HL-60/S4 (cell line): ENCODE data around the gene MRM3.

ENCODE experiments used
- in situ Hi-C: fragments of 300-500 bp; cut with MboI; formaldehyde crosslinking; loops from 2 replicates; pipeline ENCODE4 v1.14.3; 2022; ENCODE audit warnings: low sequenced_read_pairs

Gene MRM3, protein sequence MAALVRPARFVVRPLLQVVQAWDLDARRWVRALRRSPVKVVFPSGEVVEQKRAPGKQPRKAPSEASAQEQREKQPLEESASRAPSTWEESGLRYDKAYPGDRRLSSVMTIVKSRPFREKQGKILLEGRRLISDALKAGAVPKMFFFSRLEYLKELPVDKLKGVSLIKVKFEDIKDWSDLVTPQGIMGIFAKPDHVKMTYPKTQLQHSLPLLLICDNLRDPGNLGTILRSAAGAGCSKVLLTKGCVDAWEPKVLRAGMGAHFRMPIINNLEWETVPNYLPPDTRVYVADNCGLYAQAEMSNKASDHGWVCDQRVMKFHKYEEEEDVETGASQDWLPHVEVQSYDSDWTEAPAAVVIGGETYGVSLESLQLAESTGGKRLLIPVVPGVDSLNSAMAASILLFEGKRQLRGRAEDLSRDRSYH

GRCh38 chr17:781805-782731, at the start of gene MRM3, which contains the start of gene GLOD4:
Gene MRM3, plus strand, starts transcription at chr17:782353. Its CDS starts 26 bp downstream, at chr17:782379.
Gene GLOD4, minus strand, starts transcription at chr17:782280. Its CDS starts 25 bp downstream, at chr17:782255.
- in situ Hi-C loops, result no loop called here

GRCh38 chr17:732902-733720, 49.0 kb upstream of the MRM3 start:
- in situ Hi-C loops, result loop anchor here (25.0 kb wide), 1 partner anchor 254 kb away; the partner anchor contains the start of genes NXN and TIMM22

GRCh38 chr17:733743-734142, 48.4 kb upstream of the MRM3 start:
- in situ Hi-C loops, result loop anchor here (25.0 kb wide), 1 partner anchor 254 kb away; the partner anchor contains the start of genes NXN and TIMM22

DNA sequence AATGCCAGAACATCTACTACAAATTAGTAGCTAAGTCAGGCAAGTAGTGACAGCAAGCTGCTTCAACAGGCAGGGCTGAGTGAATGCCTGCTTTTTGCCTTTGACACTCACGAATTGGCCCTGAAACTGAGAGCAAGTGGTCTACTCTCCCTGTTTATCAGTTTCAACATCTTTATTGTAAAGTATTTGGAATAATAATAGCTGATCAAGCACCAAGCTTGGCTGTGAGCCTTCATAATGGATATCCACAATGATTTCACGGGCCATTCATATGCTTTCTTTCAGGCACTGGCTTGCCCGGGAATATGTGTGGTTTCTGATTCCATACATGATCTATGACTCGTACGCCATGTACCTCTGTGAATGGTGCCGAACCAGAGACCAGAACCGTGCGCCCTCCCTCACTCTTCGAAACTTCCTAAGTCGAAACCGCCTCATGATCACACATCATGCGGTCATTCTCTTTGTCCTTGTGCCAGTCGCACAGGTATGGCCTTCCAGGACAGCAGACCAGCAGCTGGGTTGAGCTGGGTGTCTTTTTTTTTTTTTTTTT, 44.5 kb upstream of the MRM3 start:
- in situ Hi-C loops, result loop anchor here (25.0 kb wide), 1 partner anchor 250 kb away; the partner anchor contains the start of genes NXN and TIMM22

- in situ Hi-C loops, result loop anchor here (25.0 kb wide), 1 partner anchor 247 kb away; the partner anchor contains the start of genes NXN and TIMM22
These were observed 41.7 kb upstream of the MRM3 start for GRCh38 chr17:740240-741017.

DNA sequence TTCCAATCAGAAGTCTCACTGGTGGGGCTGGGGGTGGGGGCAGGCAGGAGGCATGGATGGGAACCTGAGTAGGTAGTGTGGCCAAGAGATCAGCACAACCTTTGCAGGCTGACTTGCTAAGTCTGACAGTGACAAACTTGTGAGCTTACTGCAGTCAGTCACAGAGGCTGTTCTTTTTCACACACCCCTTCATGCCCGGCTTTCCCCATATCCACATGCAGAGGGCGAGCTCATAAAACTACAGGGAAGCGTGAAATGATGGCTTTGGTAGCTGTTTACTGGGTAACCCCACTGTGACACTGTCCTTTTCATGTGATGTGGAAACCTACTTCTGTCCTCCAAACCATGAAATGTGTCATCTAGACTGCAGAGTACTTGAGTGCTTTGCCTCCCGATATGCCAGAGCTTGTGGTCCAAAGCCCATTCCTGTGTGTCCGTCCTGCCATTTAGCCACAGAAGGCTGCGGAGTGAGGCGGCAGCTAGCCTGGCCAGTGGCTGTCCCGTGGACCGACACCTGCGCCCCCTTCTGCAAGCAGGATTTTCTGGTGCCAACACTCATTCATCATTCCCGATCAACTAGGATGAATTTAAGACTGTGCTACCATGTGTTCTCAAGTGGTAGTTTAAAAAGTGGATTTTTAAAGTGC, 39.9 kb upstream of the MRM3 start:
- in situ Hi-C loops, result loop anchor here (25.0 kb wide), 1 partner anchor 245 kb away; the partner anchor contains the start of genes NXN and TIMM22

DNA sequence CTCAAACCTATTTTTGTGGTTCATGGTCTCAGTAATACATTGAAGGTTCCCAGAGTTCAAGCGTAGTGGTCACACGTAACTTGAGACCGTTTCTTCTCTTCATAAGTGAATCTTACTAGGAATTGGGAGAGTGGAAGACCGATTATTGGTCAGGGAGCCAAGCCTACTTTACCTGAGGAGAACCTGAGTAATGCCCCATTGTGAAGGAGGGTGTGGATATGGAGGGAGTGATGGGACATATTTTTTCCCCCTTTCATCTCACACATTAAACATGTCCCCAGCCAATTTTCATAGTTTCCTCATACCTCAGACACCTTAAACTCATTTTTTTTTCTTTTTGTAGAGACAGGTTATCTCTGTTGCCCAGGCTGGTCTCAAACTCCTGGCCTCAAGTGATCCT, 39.0 kb upstream of the MRM3 start:
- in situ Hi-C loops, result loop anchor here (25.0 kb wide), 1 partner anchor 244 kb away; the partner anchor contains the start of genes NXN and TIMM22

GRCh38 chr17:744937-745336, 37.2 kb upstream of the MRM3 start:
- in situ Hi-C loops, result loop anchor here (25.0 kb wide), 1 partner anchor 242 kb away; the partner anchor contains the start of genes NXN and TIMM22

DNA sequence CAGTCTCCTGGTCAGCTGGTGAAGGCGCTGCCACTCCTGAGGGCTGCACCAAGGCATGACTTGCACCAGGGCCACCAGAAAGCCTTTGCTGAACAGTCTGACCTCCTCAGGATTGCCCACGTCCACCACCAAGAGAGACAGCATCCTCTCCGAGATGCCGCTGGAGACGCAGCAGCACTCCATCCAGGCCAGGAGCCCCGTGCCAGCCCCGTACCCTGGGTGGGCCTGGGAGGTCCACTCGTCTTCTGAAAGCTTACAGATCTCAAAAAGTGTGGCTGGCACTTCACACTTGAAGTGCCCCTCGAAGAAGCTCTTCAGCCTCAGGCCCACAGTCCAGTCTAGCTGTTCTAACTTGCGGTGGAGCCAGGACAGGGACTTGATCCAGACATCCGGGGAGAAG, 36.7 kb upstream of the MRM3 start:
- in situ Hi-C loops, result loop anchor here (25.0 kb wide), 1 partner anchor 242 kb away; the partner anchor contains the start of genes NXN and TIMM22

- in situ Hi-C loops, result loop anchor here (25.0 kb wide), 1 partner anchor 241 kb away; the partner anchor contains the start of genes NXN and TIMM22
These were observed 36.0 kb upstream of the MRM3 start for GRCh38 chr17:746181-746580.

GRCh38 chr17:746783-747629, 35.1 kb upstream of the MRM3 start:
- in situ Hi-C loops, result loop anchor here (25.0 kb wide), 1 partner anchor 240 kb away; the partner anchor contains the start of genes NXN and TIMM22

- in situ Hi-C loops, result loop anchor here (25.0 kb wide), 1 partner anchor 239 kb away; the partner anchor contains the start of genes NXN and TIMM22
These were observed 33.5 kb upstream of the MRM3 start for GRCh38 chr17:748604-749003.

DNA sequence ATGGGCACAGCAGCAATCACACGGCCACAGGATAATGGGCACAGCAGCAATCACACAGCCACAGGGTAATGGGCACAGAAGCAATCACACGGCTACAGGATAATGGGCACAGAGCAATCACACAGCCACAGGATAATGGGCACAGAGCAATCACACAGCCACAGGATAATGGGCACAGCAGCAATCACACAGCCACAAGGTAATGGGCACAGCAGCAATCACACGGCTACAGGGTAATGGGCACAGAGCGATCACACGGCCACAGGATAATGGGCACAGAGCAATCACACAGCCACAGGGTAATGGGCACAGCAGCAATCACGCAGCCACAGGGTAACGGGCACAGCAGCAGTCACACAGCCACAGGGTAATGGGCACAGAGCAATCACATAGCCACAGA, 32.8 kb upstream of the MRM3 start:
- in situ Hi-C loops, result loop anchor here (25.0 kb wide), 1 partner anchor 238 kb away; the partner anchor contains the start of genes NXN and TIMM22

GRCh38 chr17:750431-751037, 31.6 kb upstream of the MRM3 start:
- in situ Hi-C loops, result no loop called here

- in situ Hi-C loops, result no loop called here
These were observed 30.7 kb upstream of the MRM3 start for GRCh38 chr17:751269-752001.

- in situ Hi-C loops, result no loop called here
These were observed 30.0 kb upstream of the MRM3 start, which contains the start of gene GEMIN4 for GRCh38 chr17:752002-752619. Gene GEMIN4, minus strand, starts transcription at chr17:752264. Its CDS starts 122 bp downstream, at chr17:752142.
